Gastroesophageal sphincter (tissue), 4 donors: ENCODE results near the gene DENND1C. TPM values are rescaled to one million over a fixed set of nuclear protein-coding genes. Genes with fewer than 3 reads are reported as not detected.

ENCODE experiments used
- ATAC-seq: fragments of 150-250 bp; one replicate; pipeline ENCODE4 v1.9.1; 2016; ENCODE audit warnings: mild to moderate bottlenecking, moderate library complexity
- H3K27ac ChIP-seq, 4 donors: fragments of 200-600 bp; sonication (generic) in 3 of 4; 1 replicate in 3 of 4; 2 replicates in 1 of 4; pipeline ENCODE4 v1.5.1; 2016 to 2019
- H3K27me3 ChIP-seq: fragments of 200-600 bp; sonication (generic); one replicate; pipeline ENCODE4 v1.5.1; 2019
- H3K36me3 ChIP-seq, 2 donors: fragments of 200-600 bp; sonication (generic); one replicate each; pipeline ENCODE4 v1.5.1; 2019; ENCODE audit warnings: control low read depth in 1 of 2
- H3K4me1 ChIP-seq, 3 donors: fragments of 200-600 bp; sonication (generic); 1 replicate in 2 of 3; 2 replicates in 1 of 3; pipeline ENCODE4 v1.5.1; 2016 to 2019; ENCODE audit warnings: control low read depth in 2 of 3
- H3K4me3 ChIP-seq, 2 donors: fragments of 200-600 bp; sonication (generic); one replicate each; pipeline ENCODE4 v1.5.1; 2019; ENCODE audit warnings: mild to moderate bottlenecking in 1 of 2, moderate library complexity in 1 of 2
- H3K9me3 ChIP-seq, 3 donors: fragments of 200-600 bp; sonication (generic); one replicate each; pipeline ENCODE4 v1.5.1; 2017 to 2019; ENCODE audit warnings: control low read depth in 2 of 3
- EP300 ChIP-seq: sonication (generic); formaldehyde crosslinking; IDR thresholded peaks from one replicate; pipeline ENCODE4 v1.6.1; 2017; ENCODE audit warnings: antibody characterized with exemption, mild to moderate bottlenecking
- POLR2A ChIP-seq, 2 donors: fragments of 450-650 bp; IDR thresholded peaks; one replicate each; pipeline ENCODE4 v1.6.1; 2017; ENCODE audit warnings: antibody characterized with exemption in 2 of 2, mild to moderate bottlenecking in 2 of 2, moderate library complexity in 1 of 2
- POLR2AphosphoS5 ChIP-seq: sonication (generic); formaldehyde crosslinking; IDR thresholded peaks from one replicate; pipeline ENCODE4 v1.6.1; 2017; ENCODE audit warnings: antibody characterized with exemption
- WGBS, 2 donors: methylation state at CpG; one replicate each; pipeline ENCODE4 v1.1.5; 2018; ENCODE audit warnings: low coverage in 1 of 2; 5-methylcytosine and 5-hydroxymethylcytosine counted together
- total RNA-seq, 4 donors: library from RNA; depleted of rRNA; stranded (reverse); fragments of >200 nt; gene quantifications; one replicate each; pipeline ENCODE4 v1.1.0, GENCODE V29; 2016
- TF ChIP-seq, protein P1 (sequence below), 4 experiments: fragments of 200-600 bp in 2 of 4; fragments of 450-650 bp in 2 of 4; sonication (generic) in 1 of 4; IDR thresholded peaks; one replicate each; pipeline ENCODE4 v1.5.1; 2017 to 2019; ENCODE audit warnings: antibody characterized with exemption in 4 of 4, mild to moderate bottlenecking in 2 of 4, moderate library complexity in 2 of 4

Gene DENND1C
- total RNA-seq, 4 donors from 2014 or later, result 0.57 to 6.1 (median 1.5) TPM

DNA sequence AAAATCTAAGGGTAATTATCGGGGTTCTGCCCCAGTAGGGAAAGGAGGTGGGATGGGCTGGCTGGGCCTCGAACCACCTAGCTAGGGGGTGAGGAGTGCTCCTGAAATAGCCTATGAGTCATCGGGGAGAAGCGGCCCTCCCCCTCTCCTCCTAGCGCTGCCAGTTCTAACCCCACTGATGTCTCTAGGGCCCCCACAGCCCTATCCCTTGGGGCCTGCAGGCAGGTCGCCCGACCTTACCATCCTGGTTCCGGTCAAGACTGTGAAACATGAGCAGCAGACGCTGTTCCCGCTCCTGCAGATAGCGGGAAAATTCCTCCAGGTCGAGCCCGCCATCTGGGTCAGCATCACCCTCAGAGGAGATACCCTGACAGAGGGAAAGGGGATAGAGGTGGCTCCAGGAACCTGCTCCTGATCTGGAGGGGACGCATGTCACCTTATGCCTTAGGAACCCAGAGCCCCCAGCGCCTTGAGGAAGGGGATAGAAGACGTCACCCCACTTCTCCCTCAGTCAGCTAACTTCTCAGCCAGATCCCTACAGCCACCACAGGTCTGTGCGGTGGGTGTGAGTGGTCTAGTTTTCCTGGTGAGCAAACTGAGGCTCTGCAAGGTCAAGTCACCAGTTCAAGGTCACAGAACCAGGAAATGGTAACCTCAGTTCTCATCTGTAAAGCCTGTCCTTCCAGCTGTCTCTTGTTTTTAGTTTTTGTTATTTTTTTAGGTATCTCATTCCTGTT lies 23.5 kb downstream of the DENND1C start:
- Histone ChIP-seq H3K36me3 (peaks cover 0 to 44% of the 10 kb centered on the region in 2 donors), H3K4me3 (peak overlapping the region in 1 of 2 donors; percentile 94), H3K9me3 (peaks cover 0 to 19% (median 0%) of the 10 kb centered on the region in 3 donors), H3K27me3 (peaks cover 5% of the 10 kb centered on the region), H3K4me1 (peaks cover 0 to 24% (median 6%) of the 10 kb centered on the region in 3 donors), H3K27ac (peak overlapping the region in 3 of 4 donors; percentile 89 to 94 (median 93))
- TF ChIP-seq POLR2AphosphoS5 (no peak), POLR2A (IDR thresholded peaks at IDR 0.05) (no peak), EP300 (no peak)
- TF ChIP-seq, protein P1, sequence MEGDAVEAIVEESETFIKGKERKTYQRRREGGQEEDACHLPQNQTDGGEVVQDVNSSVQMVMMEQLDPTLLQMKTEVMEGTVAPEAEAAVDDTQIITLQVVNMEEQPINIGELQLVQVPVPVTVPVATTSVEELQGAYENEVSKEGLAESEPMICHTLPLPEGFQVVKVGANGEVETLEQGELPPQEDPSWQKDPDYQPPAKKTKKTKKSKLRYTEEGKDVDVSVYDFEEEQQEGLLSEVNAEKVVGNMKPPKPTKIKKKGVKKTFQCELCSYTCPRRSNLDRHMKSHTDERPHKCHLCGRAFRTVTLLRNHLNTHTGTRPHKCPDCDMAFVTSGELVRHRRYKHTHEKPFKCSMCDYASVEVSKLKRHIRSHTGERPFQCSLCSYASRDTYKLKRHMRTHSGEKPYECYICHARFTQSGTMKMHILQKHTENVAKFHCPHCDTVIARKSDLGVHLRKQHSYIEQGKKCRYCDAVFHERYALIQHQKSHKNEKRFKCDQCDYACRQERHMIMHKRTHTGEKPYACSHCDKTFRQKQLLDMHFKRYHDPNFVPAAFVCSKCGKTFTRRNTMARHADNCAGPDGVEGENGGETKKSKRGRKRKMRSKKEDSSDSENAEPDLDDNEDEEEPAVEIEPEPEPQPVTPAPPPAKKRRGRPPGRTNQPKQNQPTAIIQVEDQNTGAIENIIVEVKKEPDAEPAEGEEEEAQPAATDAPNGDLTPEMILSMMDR (IDR thresholded peaks at IDR 0.05), result no peak
- WGBS, 2 donors, result 32 to 100% methylated on average over 4 to 5 of the region's 17 CpGs
- ATAC-seq, result no peak

DNA sequence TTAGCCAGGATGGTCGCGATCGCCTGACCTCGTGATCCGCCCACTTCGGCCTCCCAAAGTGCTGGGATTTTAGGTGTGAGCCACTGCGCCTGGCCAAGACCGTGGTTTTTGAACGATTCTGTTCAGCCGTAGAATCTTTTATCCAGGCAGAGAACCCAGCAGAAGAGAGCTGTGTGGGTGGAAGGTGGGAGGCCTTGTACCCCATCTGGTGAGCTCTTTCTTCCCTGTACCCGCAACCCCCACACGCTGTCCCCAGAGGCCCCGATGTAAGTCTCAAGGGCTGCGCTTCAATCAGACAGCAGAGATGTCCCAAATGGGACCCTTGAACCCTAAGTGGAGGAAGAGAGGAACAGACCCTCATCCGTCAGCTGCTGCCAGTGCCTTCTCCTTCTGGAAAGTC lies 25.7 kb downstream of the DENND1C start:
- H3K4me1 ChIP-seq, result peaks cover 0 to 24% (median 6%) of the 10 kb centered on the region in 3 donors
- no peak overlapping the region for H3K27ac ChIP-seq
- no peak overlapping the region for H3K4me3 ChIP-seq
- 82 to 100% methylated on average over 3 to 5 of the region's 15 CpGs for WGBS, 2 donors
- no peak for ATAC-seq
- H3K9me3 ChIP-seq, result peaks cover 0 to 22% (median 0%) of the 10 kb centered on the region in 3 donors
- H3K27me3 ChIP-seq, result no peaks in the 10 kb centered on the region
- TF ChIP-seq POLR2AphosphoS5 (no peak), POLR2A (IDR thresholded peaks at IDR 0.05) (no peak), EP300 (no peak)
- TF ChIP-seq, protein P1 (IDR thresholded peaks at IDR 0.05), result no peak
- H3K36me3 ChIP-seq, result peaks cover 0 to 66% of the 10 kb centered on the region in 2 donors

DNA sequence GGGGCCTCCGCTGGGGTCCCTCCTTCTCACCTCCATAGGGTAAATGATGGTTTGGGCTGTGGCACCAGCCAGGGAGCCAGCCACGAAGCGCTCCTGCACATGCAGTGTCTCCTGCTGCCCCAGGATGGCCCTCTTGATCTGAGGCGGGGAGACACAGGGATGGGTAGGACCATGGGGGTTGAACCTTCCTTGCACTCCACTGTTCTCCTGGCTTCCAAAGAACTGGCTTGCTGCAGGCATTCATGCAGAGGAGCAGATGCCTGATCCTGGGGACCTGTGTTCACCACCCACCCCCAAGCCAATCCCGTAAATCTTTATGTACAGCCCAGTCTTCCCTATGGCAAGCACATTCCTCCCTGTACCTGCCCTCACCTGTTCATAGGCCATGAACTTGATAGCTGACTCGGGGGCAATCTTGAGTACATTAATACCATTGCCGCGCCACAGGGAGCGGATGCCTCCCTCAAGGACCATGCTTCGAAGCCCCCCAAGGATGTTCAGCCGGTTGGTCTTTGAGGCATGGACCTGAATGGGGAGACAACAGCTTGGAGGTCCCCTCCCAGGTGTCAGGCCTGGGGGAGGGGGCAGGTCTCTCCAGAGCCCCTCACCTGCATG lies 27.5 kb downstream of the DENND1C start:
- Histone ChIP-seq H3K27ac (no peak overlapping the region), H3K4me1 (peaks cover 0 to 16% (median 6%) of the 10 kb centered on the region in 3 donors), H3K36me3 (peaks cover 0 to 84% of the 10 kb centered on the region in 2 donors), H3K27me3 (no peaks in the 10 kb centered on the region), H3K4me3 (no peak overlapping the region), H3K9me3 (peaks cover 0 to 22% (median 0%) of the 10 kb centered on the region in 3 donors)
- WGBS, 2 donors, result 100% methylated on average over 1 to 5 of the region's 11 CpGs
- ATAC-seq, result no peak
- no peak for TF ChIP-seq POLR2A (IDR thresholded peaks at IDR 0.05)
- TF ChIP-seq, protein P1 (IDR thresholded peaks at IDR 0.05), result no peak
- no peak for TF ChIP-seq POLR2AphosphoS5
- no peak for TF ChIP-seq EP300

DNA sequence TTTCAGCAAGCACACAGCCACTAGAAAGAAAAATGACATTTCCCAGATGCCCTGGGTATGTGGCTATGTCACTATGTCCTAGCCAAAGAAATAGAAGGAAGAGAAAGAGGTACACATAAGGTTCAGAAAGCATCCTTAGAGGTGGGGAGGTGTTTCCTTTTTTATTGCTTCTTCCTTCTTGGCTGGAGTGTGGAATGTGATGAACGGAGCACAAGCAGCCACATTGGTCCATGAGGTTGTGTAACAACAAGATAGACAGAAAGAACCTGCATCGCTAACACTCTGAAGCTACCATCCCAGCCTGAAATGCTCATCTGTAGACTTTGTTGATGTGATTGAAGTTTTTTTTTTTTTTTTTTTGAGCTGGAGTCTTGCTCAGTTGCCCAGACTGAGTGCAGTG lies 28.7 kb downstream of the DENND1C start:
- peaks cover 0 to 4% (median 0%) of the 10 kb centered on the region in 3 donors for H3K4me1 ChIP-seq
- peaks cover 0 to 95% of the 10 kb centered on the region in 2 donors for H3K36me3 ChIP-seq
- WGBS, 2 donors, result 93 to 94% methylated on average over 2 of the region's 2 CpGs
- no peak for ATAC-seq
- H3K27ac ChIP-seq, result no peak overlapping the region
- no peak for TF ChIP-seq POLR2A (IDR thresholded peaks at IDR 0.05)
- TF ChIP-seq EP300, result no peak
- TF ChIP-seq, protein P1 (IDR thresholded peaks at IDR 0.05), result no peak
- TF ChIP-seq POLR2AphosphoS5, result no peak
- H3K4me3 ChIP-seq, result no peak overlapping the region
- no peaks in the 10 kb centered on the region for H3K27me3 ChIP-seq
- peaks cover 0 to 22% (median 0%) of the 10 kb centered on the region in 3 donors for H3K9me3 ChIP-seq
